GM23248 (cell line): ENCODE measurements around the gene PDZD7.

Experiments
- EZH2 ChIP-seq: fragments of 200-600 bp; sonication (generic); IDR thresholded peaks from 2 replicates; pipeline ENCODE4 v1.6.1; 2018; ENCODE audit warnings: antibody characterized with exemption, mild to moderate bottlenecking; ENCODE audit not compliant: insufficient read depth, poor library complexity, severe bottlenecking
- EZH2phosphoT487 ChIP-seq: fragments of 200-600 bp; sonication (generic); IDR thresholded peaks from 2 replicates; pipeline ENCODE4 v1.6.1; 2018; ENCODE audit warnings: antibody characterized with exemption, moderate library complexity, mild to moderate bottlenecking, low read depth; ENCODE audit not compliant: insufficient read depth

GRCh38 chr10:101035916-101036702 is 5.2 kb upstream of the PDZD7 start:
- TF ChIP-seq EZH2, result no peak
- TF ChIP-seq EZH2phosphoT487, result no peak
